ENCODE results near the gene FAAP20. TPM values are rescaled to one million over a fixed set of nuclear protein-coding genes. Genes with fewer than 3 reads are reported as not detected.

Gene FAAP20
- total RNA-seq, 1 experiment from 2014 or later = 119 TPM

- Histone ChIP-seq H4K91ac (ENCODE audit: insufficient read length, low read depth, low read length) (no peak overlapping the region), H2BK15ac (ENCODE audit: low read depth, low read length) (no peak overlapping the region), H4K8ac (replicated peaks; ENCODE audit: insufficient read length, low read depth, low read length) (no peak overlapping the region), H3K14ac (ENCODE audit: insufficient read depth, low read length) (no peak overlapping the region), H3K4me1 (ENCODE audit: insufficient read depth, low read length) (no peaks in the 10 kb centered on the region), H3K9ac (ENCODE audit: extremely low read depth, insufficient read length, low read length) (no peak overlapping the region), H2BK5ac (ENCODE audit: insufficient read length, low read length) (no peak overlapping the region), H4K5ac (ENCODE audit: insufficient read length, low read depth, low read length) (no peak overlapping the region), H3K4me2 (ENCODE audit: insufficient read depth, insufficient read length, low read length) (no peak overlapping the region), H3K18ac (ENCODE audit: insufficient read length, low read depth, low read length) (no peak overlapping the region), H2BK12ac (ENCODE audit: insufficient read length, low read depth, low read length) (no peak overlapping the region), H3K23me2 (ENCODE audit: insufficient read length, low read depth, low read length, poor library complexity, severe bottlenecking) (no peaks in the 10 kb centered on the region), H3K27me3 (ENCODE audit: insufficient read depth, low read length) (no peaks in the 10 kb centered on the region), H3K79me1 (ENCODE audit: insufficient read depth, low read depth, low read length, poor library complexity, severe bottlenecking) (no peaks in the 10 kb centered on the region), H2AK5ac (ENCODE audit: insufficient read length, low read length) (no peak overlapping the region), H3K56ac (ENCODE audit: insufficient read length, low read depth, low read length) (no peak overlapping the region), H3K4ac (ENCODE audit: low read depth, low read length) (no peak overlapping the region), H2BK20ac (ENCODE audit: low read depth, low read length, poor library complexity, severe bottlenecking) (no peak overlapping the region), H3T11ph (ENCODE audit: low read length) (no peak overlapping the region), H2BK120ac (ENCODE audit: low read depth, low read length, poor library complexity, severe bottlenecking) (no peak overlapping the region), H3K9me3 (ENCODE audit: control insufficient read depth, low read depth, low read length) (no peaks in the 10 kb centered on the region), H3K23ac (ENCODE audit: insufficient read length, low read depth, low read length) (no peak overlapping the region), H3K27ac (ENCODE audit: insufficient read length, low read depth, low read length) (no peak overlapping the region), H2AFZ (ENCODE audit: low read length) (no peak overlapping the region), H4K20me1 (ENCODE audit: control insufficient read depth, insufficient read depth, insufficient read length) (peaks cover 3% of the 10 kb centered on the region), H3K79me2 (ENCODE audit: insufficient read depth, low read length) (no peaks in the 10 kb centered on the region; the same call in 1 of the 2 replicates)
- Mint-ChIP-seq H3K4me1 (no peaks in the 10 kb centered on the region), H3K9me3 (no peaks in the 10 kb centered on the region), H3K27me3 (ENCODE audit: low read depth) (no peaks in the 10 kb centered on the region), H3K36me3 (ENCODE audit: insufficient read depth in 1 of 3, low read depth in 3 of 3) (peaks cover 20 to 51% (median 34%) of the 10 kb centered on the region in 3 experiments), H3K27ac (no peak overlapping the region), H3K4me3 (no peak overlapping the region)
- no peak for DNase-seq
- no peak for TF ChIP-seq CTCF (conservative IDR thresholded peaks at IDR 0.05)
- no CpG with 5 or more reads among the region's 18 CpGs for WGBS (ENCODE audit: extremely low coverage, insufficient read length, low lambda C conversion rate)
Observed at GRCh38 chr1:2159124-2159523, 35.4 kb downstream of the FAAP20 start.

All from H9 (cell line).